ENCODE data around the gene HERC3. TPM values are rescaled to one million over a fixed set of nuclear protein-coding genes. Genes with fewer than 3 reads are reported as not detected.

Gene HERC3
- total RNA-seq, 1 donor from 2014 or later: 8.5 TPM

GRCh38 chr4:88744609-88745008 lies 152.3 kb downstream of the HERC3 start:
- Histone ChIP-seq H3K4me3 (ENCODE audit: insufficient read depth, low read depth, low read length) (no peak overlapping the region), H3K9me3 (ENCODE audit: insufficient read depth, low read depth, low read length) (no peaks in the 10 kb centered on the region), H3K79me2 (ENCODE audit: insufficient read depth, low read length) (no peaks in the 10 kb centered on the region), H3K36me3 (ENCODE audit: insufficient read depth, low read length) (peaks cover 16% of the 10 kb centered on the region), H3K4me2 (ENCODE audit: low read length) (no peak overlapping the region), H3K27me3 (ENCODE audit: insufficient read depth, low read length) (no peaks in the 10 kb centered on the region), H4K20me1 (ENCODE audit: insufficient read depth, low read length) (no peaks in the 10 kb centered on the region), H3K9ac (ENCODE audit: low read length) (no peak overlapping the region), H2AFZ (ENCODE audit: low read depth, low read length) (no peak overlapping the region), H3K4me1 (ENCODE audit: insufficient read depth, low read length) (peaks cover 15% of the 10 kb centered on the region), H3K27ac (ENCODE audit: low read depth, low read length) (peak overlapping the region; percentile 83)
- Mint-ChIP-seq H3K27ac (ENCODE audit: unreplicated experiment) (peak overlapping the region; percentile 89), H3K36me3 (ENCODE audit: low read depth, unreplicated experiment) (peaks cover 21% of the 10 kb centered on the region), H3K4me1 (ENCODE audit: low read depth, unreplicated experiment) (peaks cover 29% of the 10 kb centered on the region), H3K4me3 (ENCODE audit: unreplicated experiment) (no peak overlapping the region), H3K27me3 (ENCODE audit: low read depth, unreplicated experiment) (no peaks in the 10 kb centered on the region), H3K9me3 (ENCODE audit: unreplicated experiment) (no peaks in the 10 kb centered on the region)
- no peak for FAIRE-seq
- no peak for TF ChIP-seq EZH2 (IDR thresholded peaks at IDR 0.05; ENCODE audit: insufficient read depth, low read length)
- no peak for TF ChIP-seq CTCF (IDR thresholded peaks at IDR 0.05; ENCODE audit: insufficient read depth, low read depth, low read length)
- no peak for DNase-seq (ENCODE audit: low read depth)

GRCh38 chr4:88745175-88745574 lies 152.9 kb downstream of the HERC3 start:
- no peaks in the 10 kb centered on the region for H3K9me3 Mint-ChIP-seq (ENCODE audit: unreplicated experiment)
- peaks cover 25% of the 10 kb centered on the region for H3K36me3 Mint-ChIP-seq (ENCODE audit: low read depth, unreplicated experiment)
- peaks cover 29% of the 10 kb centered on the region for H3K4me1 Mint-ChIP-seq (ENCODE audit: low read depth, unreplicated experiment)
- Histone ChIP-seq H3K4me3 (ENCODE audit: insufficient read depth, low read depth, low read length) (no peak overlapping the region), H4K20me1 (ENCODE audit: insufficient read depth, low read length) (no peaks in the 10 kb centered on the region), H3K9ac (ENCODE audit: low read length) (no peak overlapping the region), H3K79me2 (ENCODE audit: insufficient read depth, low read length) (no peaks in the 10 kb centered on the region), H3K4me1 (ENCODE audit: insufficient read depth, low read length) (peaks cover 15% of the 10 kb centered on the region), H3K27me3 (ENCODE audit: insufficient read depth, low read length) (no peaks in the 10 kb centered on the region), H3K9me3 (ENCODE audit: insufficient read depth, low read depth, low read length) (no peaks in the 10 kb centered on the region), H3K4me2 (ENCODE audit: low read length) (no peak overlapping the region), H3K36me3 (ENCODE audit: insufficient read depth, low read length) (peaks cover 16% of the 10 kb centered on the region), H3K27ac (ENCODE audit: low read depth, low read length) (no peak overlapping the region), H2AFZ (ENCODE audit: low read depth, low read length) (no peak overlapping the region)
- no peaks in the 10 kb centered on the region for H3K27me3 Mint-ChIP-seq (ENCODE audit: low read depth, unreplicated experiment)
- H3K27ac Mint-ChIP-seq (ENCODE audit: unreplicated experiment): no peak overlapping the region
- no peak for DNase-seq (ENCODE audit: low read depth)
- TF ChIP-seq EZH2 (IDR thresholded peaks at IDR 0.05; ENCODE audit: insufficient read depth, low read length): no peak
- no peak for TF ChIP-seq CTCF (IDR thresholded peaks at IDR 0.05; ENCODE audit: insufficient read depth, low read depth, low read length)
- no peak for FAIRE-seq
- no peak overlapping the region for H3K4me3 Mint-ChIP-seq (ENCODE audit: unreplicated experiment)

GRCh38 chr4:88745581-88746163 lies 153.4 kb downstream of the HERC3 start:
- Mint-ChIP-seq H3K4me3 (ENCODE audit: unreplicated experiment) (no peak overlapping the region), H3K4me1 (ENCODE audit: low read depth, unreplicated experiment) (peaks cover 29% of the 10 kb centered on the region), H3K27me3 (ENCODE audit: low read depth, unreplicated experiment) (no peaks in the 10 kb centered on the region), H3K9me3 (ENCODE audit: unreplicated experiment) (no peaks in the 10 kb centered on the region), H3K27ac (ENCODE audit: unreplicated experiment) (peak overlapping the region; percentile 21), H3K36me3 (ENCODE audit: low read depth, unreplicated experiment) (peaks cover 28% of the 10 kb centered on the region)
- Histone ChIP-seq H3K36me3 (ENCODE audit: insufficient read depth, low read length) (peaks cover 16% of the 10 kb centered on the region), H3K27me3 (ENCODE audit: insufficient read depth, low read length) (no peaks in the 10 kb centered on the region), H3K9ac (ENCODE audit: low read length) (no peak overlapping the region), H3K79me2 (ENCODE audit: insufficient read depth, low read length) (no peaks in the 10 kb centered on the region), H2AFZ (ENCODE audit: low read depth, low read length) (no peak overlapping the region), H3K27ac (ENCODE audit: low read depth, low read length) (no peak overlapping the region), H4K20me1 (ENCODE audit: insufficient read depth, low read length) (no peaks in the 10 kb centered on the region), H3K4me2 (ENCODE audit: low read length) (no peak overlapping the region), H3K4me1 (ENCODE audit: insufficient read depth, low read length) (peaks cover 15% of the 10 kb centered on the region), H3K4me3 (ENCODE audit: insufficient read depth, low read depth, low read length) (no peak overlapping the region), H3K9me3 (ENCODE audit: insufficient read depth, low read depth, low read length) (no peaks in the 10 kb centered on the region)
- FAIRE-seq (peak; percentile 64), DNase-seq (ENCODE audit: low read depth) (no peak)
- TF ChIP-seq CTCF (IDR thresholded peaks at IDR 0.05; ENCODE audit: insufficient read depth, low read depth, low read length) (no peak), EZH2 (IDR thresholded peaks at IDR 0.05; ENCODE audit: insufficient read depth, low read length) (no peak)
